DMS114 treated with DMSO at 0.1 percent for 48 hours (cell line): ENCODE data around the gene GXYLT2.

Experiments used
- DNase-seq: peaks from one replicate; lab custom pipeline; 2025; ENCODE audit not compliant: unreplicated experiment; lab: John Stamatoyannopoulos, UW

The GXYLT2 gene

GRCh38 chr3:73009008-73009407 is 121.2 kb downstream of the GXYLT2 start:
- DNase-seq: no peak

GRCh38 chr3:73009750-73010149 is 121.9 kb downstream of the GXYLT2 start:
- DNase-seq: no peak

DNA sequence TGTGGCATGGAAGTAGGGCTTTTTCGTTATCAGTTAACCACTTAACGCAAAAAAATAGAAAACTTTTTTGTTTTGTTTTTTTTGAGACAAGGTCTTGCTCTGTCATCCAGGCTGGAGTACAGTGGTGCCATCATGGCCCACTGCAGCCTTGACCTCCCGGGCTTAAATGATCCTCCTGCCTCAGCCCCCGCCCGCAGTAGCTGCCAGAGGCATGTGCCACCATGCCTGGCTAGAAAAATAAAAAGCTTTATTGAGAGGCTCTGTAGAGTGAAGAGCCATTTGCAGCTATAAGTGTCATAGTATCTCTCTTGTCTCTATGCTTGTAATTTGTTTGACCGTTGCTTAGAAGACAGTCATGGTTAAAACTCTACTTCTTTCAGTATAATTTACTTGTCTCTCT is 122.3 kb downstream of the GXYLT2 start:
- no peak for DNase-seq

GRCh38 chr3:73018298-73018697 is 130.5 kb downstream of the GXYLT2 start:
- DNase-seq: no peak

- no peak for DNase-seq
Measured at GRCh38 chr3:73018790-73019441, 131.1 kb downstream of the GXYLT2 start.

DNA sequence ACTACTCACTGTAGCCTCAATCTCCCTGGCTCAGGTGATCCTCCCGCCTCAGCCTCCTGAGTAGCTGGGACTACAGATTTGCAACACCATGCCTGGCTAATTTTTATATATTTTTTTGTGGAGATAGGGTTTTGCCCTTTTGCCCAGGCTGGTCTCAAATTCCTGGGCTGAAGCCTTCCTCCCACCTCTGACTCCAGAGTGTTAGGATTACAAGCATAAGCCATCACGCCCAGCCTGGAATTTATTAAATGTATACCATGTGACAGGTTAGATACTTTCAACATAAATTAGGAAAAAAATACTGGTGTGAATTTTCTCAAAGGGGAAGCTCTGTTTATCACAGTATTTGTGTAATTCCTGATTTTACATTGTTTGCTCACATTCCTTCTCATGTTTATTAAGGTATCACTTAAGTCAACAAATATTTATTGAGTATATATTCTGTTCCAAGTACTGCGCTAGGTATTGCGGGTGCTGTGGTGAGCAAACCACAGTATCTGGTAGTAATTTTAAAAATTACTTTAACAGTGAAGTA is 133.5 kb downstream of the GXYLT2 start:
- no peak for DNase-seq

GRCh38 chr3:73024836-73025235 is 137.0 kb downstream of the GXYLT2 start:
- DNase-seq: no peak

DNA sequence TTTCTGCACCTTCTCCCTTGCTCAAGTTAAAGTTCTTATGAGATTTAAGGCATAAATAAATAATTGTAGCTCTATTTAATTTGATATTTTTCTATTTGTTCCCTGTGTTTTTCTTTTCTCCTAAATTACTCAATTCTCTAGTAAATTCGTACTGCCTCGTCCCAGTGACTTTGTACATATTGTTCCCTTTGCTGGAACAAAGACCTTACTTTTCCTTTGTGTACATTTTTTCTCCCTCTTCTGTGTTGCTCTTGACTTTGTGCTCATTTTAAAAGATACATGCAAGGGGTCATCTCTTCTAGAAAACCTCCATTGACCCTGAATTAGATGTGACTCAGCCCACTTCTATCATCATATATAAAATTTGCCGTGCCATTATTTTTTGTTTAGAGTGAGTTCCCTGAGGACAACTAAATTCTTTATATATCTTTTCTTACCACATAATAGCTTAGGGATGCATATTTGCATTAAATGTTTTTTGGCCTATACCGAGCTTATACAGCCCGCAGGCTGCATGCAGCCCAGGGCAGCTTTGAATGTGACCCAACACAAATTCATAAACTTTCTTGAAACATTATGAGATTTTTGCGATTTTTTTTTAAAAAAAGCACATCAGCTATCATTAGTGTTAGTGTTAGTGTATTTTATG is 138.4 kb downstream of the GXYLT2 start:
- no peak for DNase-seq
